Panc1 (cell line): ENCODE data around the gene PDE4B. TPM values are rescaled to one million over a fixed set of nuclear protein-coding genes. Genes with fewer than 3 reads are reported as not detected.

Source experiments
- ATAC-seq: fragments of 200-7000 bp; cut with Tn5 transposase; 2 replicates; pipeline ENCODE4 v1.9.1; 2020; ENCODE audit warnings: mild to moderate bottlenecking, moderate library complexity
- BruUV-seq: library from RNA; stranded (reverse); fragments of 400-500 nt; replicated peaks from 2 replicates; lab custom pipeline; 2021; lab: Mats Ljungman, UMichigan
- CTCF ChIA-PET: fragments of 300-600 bp; sonication (Branson Sonifier 250); formaldehyde crosslinking; loops from one replicate; lab custom pipeline; 2022; ENCODE audit warnings: antibody characterized with exemption; lab: Charles Lee
- POLR2A ChIA-PET: fragments of 300-600 bp; sonication (Branson Sonifier 250); formaldehyde crosslinking; loops from one replicate; lab custom pipeline; 2022; ENCODE audit warnings: antibody characterized with exemption; lab: Charles Lee
- DNase-seq: peaks from one replicate; pipeline ENCODE4 v3.0.0-alpha.2; 2010; ENCODE audit warnings: low read depth, low spot score
- H3K27ac ChIP-seq: 2 replicates; pipeline ENCODE4 v1.5.1; 2011; ENCODE audit warnings: mild to moderate bottlenecking, low read length, inconsistent platforms
- H3K27me3 ChIP-seq: fragments of 200-500 bp; sonication (Bioruptor generic); 2 replicates; pipeline ENCODE4 v1.6.0; 2014; ENCODE audit warnings: low read length, inconsistent platforms; ENCODE audit not compliant: control insufficient read depth, insufficient read depth
- H3K36me3 ChIP-seq: fragments of 200-500 bp; sonication (Bioruptor generic); 2 replicates; pipeline ENCODE4 v1.5.1; 2014; ENCODE audit warnings: inconsistent platforms, mild to moderate bottlenecking, low read length, moderate library complexity; ENCODE audit not compliant: control insufficient read depth, insufficient read depth
- H3K4me1 ChIP-seq: 2 replicates; pipeline ENCODE4 v1.5.1; 2011; ENCODE audit warnings: inconsistent platforms, mild to moderate bottlenecking, low read length, moderate library complexity; ENCODE audit not compliant: control insufficient read depth, insufficient read depth
- H3K4me3 ChIP-seq, 2 experiments: 2 replicates each; pipeline ENCODE4 v1.5.1; 2011 to 2012; ENCODE audit warnings: low read depth in 2 of 2, low read length in 2 of 2, mild to moderate bottlenecking in 2 of 2, inconsistent platforms in 1 of 2, moderate library complexity in 1 of 2
- H3K9me3 ChIP-seq: fragments of 200-500 bp; sonication (Bioruptor generic); 2 replicates; pipeline ENCODE4 v1.5.1; 2014; ENCODE audit warnings: low read depth, mild to moderate bottlenecking, inconsistent platforms, low read length, moderate library complexity; ENCODE audit not compliant: control insufficient read depth, insufficient read depth
- CTCF ChIP-seq: fragments of 450-650 bp; IDR thresholded peaks from 2 replicates; pipeline ENCODE4 v1.5.1; 2017; ENCODE audit warnings: mild to moderate bottlenecking
- POLR2AphosphoS5 ChIP-seq: IDR thresholded peaks from 2 replicates; pipeline ENCODE4 v1.6.1; 2012; ENCODE audit warnings: mild to moderate bottlenecking, low read depth, low read length, moderate library complexity
- REST ChIP-seq, 2 experiments: IDR thresholded peaks; 2 replicates each; pipeline ENCODE4 v1.6.1; 2011 to 2012; ENCODE audit warnings: low read depth in 2 of 2, control low read depth in 1 of 2, low read length in 1 of 2, mild to moderate bottlenecking in 1 of 2, moderate library complexity in 1 of 2; ENCODE audit not compliant: insufficient read depth in 1 of 2
- SIN3A ChIP-seq: IDR thresholded peaks from 2 replicates; pipeline ENCODE4 v1.6.1; 2012; ENCODE audit warnings: low read depth, mild to moderate bottlenecking, low read length, moderate library complexity, borderline replicate concordance; ENCODE audit not compliant: insufficient read depth
- TCF7L2 ChIP-seq: IDR thresholded peaks from 2 replicates; pipeline ENCODE4 v1.6.1; 2011; ENCODE audit warnings: mild to moderate bottlenecking, low read depth, low read length, inconsistent platforms
- in situ Hi-C: cut with HindIII; loops from 2 replicates; pipeline ENCODE4 v1.10.0; 2016; ENCODE audit warnings: low sequenced_read_pairs, low pct_unique_long_range_greater_than_20kb
- intact Hi-C: fragments of 100-400 bp; cut with micrococcal nuclease; formaldehyde crosslinking; loops from one replicate; pipeline ENCODE4 v1.10.0; 2022; ENCODE audit not compliant: unreplicated experiment
- total RNA-seq: library from RNA; stranded (reverse); gene quantifications from one replicate; pipeline ENCODE4 v1.2.1, GENCODE V29; 2021; ENCODE audit not compliant: unreplicated experiment

Gene PDE4B
- total RNA-seq, 1 experiment from 2014 or later, result 0.26 TPM

DNA sequence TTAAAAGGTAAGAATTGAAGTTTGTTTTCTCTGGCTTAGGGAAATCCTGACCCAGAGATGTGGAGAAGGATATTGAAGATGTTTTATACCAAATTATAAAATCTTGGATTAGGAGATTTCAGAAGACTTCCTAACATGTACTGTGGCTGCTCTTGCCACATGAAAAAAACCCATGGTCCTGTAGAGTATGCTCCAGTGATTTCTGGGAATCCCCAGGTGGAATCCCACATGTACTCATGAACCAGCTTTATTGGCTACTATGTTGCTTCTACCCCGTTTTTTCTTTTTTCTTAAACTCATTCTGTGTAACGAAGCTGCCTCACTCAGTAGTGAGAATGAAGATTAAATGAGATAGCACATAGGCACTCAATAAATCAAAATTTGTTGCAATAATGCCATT lies 608.5 kb downstream of the PDE4B start:
- Histone ChIP-seq H3K4me3 (no peak overlapping the region), H3K9me3 (no peaks in the 10 kb centered on the region), H3K4me1 (no peaks in the 10 kb centered on the region), H3K27me3 (no peaks in the 10 kb centered on the region), H3K36me3 (no peaks in the 10 kb centered on the region), H3K27ac (no peak overlapping the region)
- no peak for TF ChIP-seq POLR2AphosphoS5
- no peak for TF ChIP-seq REST (IDR thresholded peaks at IDR 0.05; ENCODE audit: insufficient read depth in 1 of 2, low read depth in 2 of 2, low read length in 1 of 2)
- TF ChIP-seq CTCF, result no peak
- no peak for TF ChIP-seq TCF7L2
- TF ChIP-seq SIN3A, result no peak
- intact Hi-C loops, result no loop called here
- ATAC-seq (no peak), DNase-seq (no peak)
- BruUV-seq, result no TSS peak
- POLR2A ChIA-PET, result no interaction called here
- in situ Hi-C loops, result no loop called here
- CTCF ChIA-PET, result no interaction called here

DNA sequence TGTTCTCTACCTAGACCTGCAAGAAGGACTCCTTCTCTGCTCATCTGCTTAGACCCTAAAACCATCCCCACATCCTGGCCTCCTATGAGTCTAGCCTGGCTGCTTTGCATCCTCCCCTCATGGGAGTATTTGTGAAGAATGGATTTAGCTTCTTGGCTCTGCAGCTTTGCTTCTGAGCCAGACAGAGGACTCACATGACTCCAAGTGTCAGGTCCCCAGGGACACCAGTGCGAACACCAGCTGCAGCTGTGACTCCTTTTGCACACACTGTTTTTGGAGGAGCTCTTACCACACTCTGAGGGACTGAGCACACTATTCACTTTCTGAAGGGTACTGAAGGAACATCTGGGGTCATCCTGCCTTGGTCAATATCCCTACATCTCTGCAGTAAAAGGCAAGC lies 609.5 kb downstream of the PDE4B start:
- no TSS peak for BruUV-seq
- no peak overlapping the region for H3K4me3 ChIP-seq
- H3K4me1 ChIP-seq, result no peaks in the 10 kb centered on the region
- ChIA-PET POLR2A (no interaction called here), CTCF (no interaction called here)
- H3K36me3 ChIP-seq, result no peaks in the 10 kb centered on the region
- in situ Hi-C loops, result no loop called here
- intact Hi-C loops, result no loop called here
- no peaks in the 10 kb centered on the region for H3K27me3 ChIP-seq
- ATAC-seq (no peak), DNase-seq (no peak)
- TF ChIP-seq SIN3A (no peak), CTCF (no peak), POLR2AphosphoS5 (no peak), REST (IDR thresholded peaks at IDR 0.05; ENCODE audit: insufficient read depth in 1 of 2, low read depth in 2 of 2, low read length in 1 of 2) (no peak), TCF7L2 (no peak)
- no peaks in the 10 kb centered on the region for H3K9me3 ChIP-seq
- no peak overlapping the region for H3K27ac ChIP-seq
